OCI-LY1 (cell line): ENCODE data around the gene CBL.

Source experiments
- H2AFZ ChIP-seq: fragments of 200-600 bp; sonication (generic), shearing (Covaris generic); 2 replicates; pipeline ENCODE4 v1.6.0; 2014; ENCODE audit warnings: antibody characterized with exemption, mild to moderate bottlenecking, low read length
- H3F3A ChIP-seq: fragments of 200-600 bp; sonication (generic), shearing (Covaris generic); 2 replicates; pipeline ENCODE4 v1.6.0; 2014; ENCODE audit warnings: mild to moderate bottlenecking, antibody characterized with exemption, low read length, moderate library complexity; ENCODE audit not compliant: insufficient read depth
- H3K27ac ChIP-seq: fragments of 200-600 bp; sonication (generic); 2 replicates; pipeline ENCODE4 v1.5.1; 2014; ENCODE audit warnings: low read length, mixed run types, mild to moderate bottlenecking, low read depth; ENCODE audit not compliant: poor library complexity, severe bottlenecking
- H3K27me3 ChIP-seq: fragments of 200-600 bp; sonication (generic); 2 replicates; pipeline ENCODE4 v1.6.0; 2014; ENCODE audit warnings: antibody characterized with exemption, mild to moderate bottlenecking, low read length, moderate library complexity; ENCODE audit not compliant: insufficient read depth
- H3K36me3 ChIP-seq: fragments of 200-600 bp; sonication (generic); 2 replicates; pipeline ENCODE4 v1.6.1; 2014; ENCODE audit warnings: mild to moderate bottlenecking, antibody characterized with exemption, low read length, moderate library complexity, mixed read lengths; ENCODE audit not compliant: insufficient read depth
- H3K4me1 ChIP-seq: fragments of 200-600 bp; sonication (generic); 2 replicates; pipeline ENCODE4 v1.5.1; 2014; ENCODE audit warnings: mild to moderate bottlenecking, low read length, moderate library complexity; ENCODE audit not compliant: insufficient read depth, severe bottlenecking
- H3K4me2 ChIP-seq: fragments of 200-600 bp; sonication (generic), shearing (Covaris generic); 2 replicates; pipeline ENCODE4 v1.6.1; 2014; ENCODE audit warnings: low read length
- H3K4me3 ChIP-seq: fragments of 200-600 bp; sonication (generic); 2 replicates; pipeline ENCODE4 v1.5.1; 2014; ENCODE audit warnings: low read length, low read depth, mild to moderate bottlenecking, mixed read lengths; ENCODE audit not compliant: poor library complexity, severe bottlenecking
- H3K79me2 ChIP-seq: fragments of 200-600 bp; shearing (Covaris generic); 2 replicates; pipeline ENCODE4 v1.6.1; 2016; ENCODE audit warnings: mixed run types, low read length, mixed read lengths; ENCODE audit not compliant: insufficient read depth
- H3K9ac ChIP-seq: fragments of 200-600 bp; sonication (generic), shearing (Covaris generic); 2 replicates; pipeline ENCODE4 v1.6.1; 2014; ENCODE audit warnings: mild to moderate bottlenecking, low read length, mixed read lengths
- H3K9me2 ChIP-seq: fragments of 200-600 bp; sonication (generic), shearing (Covaris generic); 2 replicates; pipeline ENCODE4 v1.6.1; 2014; ENCODE audit warnings: low read depth, mild to moderate bottlenecking, low read length, mixed read lengths
- H3K9me3 ChIP-seq: fragments of 200-600 bp; shearing (Covaris generic); 2 replicates; pipeline ENCODE4 v1.6.1; 2014; ENCODE audit warnings: low read length, mixed read lengths
- H4K20me1 ChIP-seq: fragments of 200-600 bp; sonication (generic), shearing (Covaris generic); 2 replicates; pipeline ENCODE4 v1.6.0; 2016; ENCODE audit warnings: mild to moderate bottlenecking, low read length; ENCODE audit not compliant: insufficient read depth
- EZH2 ChIP-seq: fragments of 200-600 bp; sonication (generic), shearing (Covaris generic); IDR thresholded peaks from 2 replicates; pipeline ENCODE4 v1.8.0; 2017; ENCODE audit warnings: borderline replicate concordance, mixed run types, mild to moderate bottlenecking, antibody characterized with exemption, low read length, moderate library complexity, mixed read lengths
- TF ChIP-seq, protein P1 (sequence below): fragments of 200-600 bp; sonication (generic), shearing (Covaris generic); IDR thresholded peaks from 2 replicates; pipeline ENCODE4 v1.5.1; 2017; ENCODE audit warnings: mild to moderate bottlenecking, antibody characterized with exemption, low read length, moderate library complexity, mixed read lengths

CBL gene

DNA sequence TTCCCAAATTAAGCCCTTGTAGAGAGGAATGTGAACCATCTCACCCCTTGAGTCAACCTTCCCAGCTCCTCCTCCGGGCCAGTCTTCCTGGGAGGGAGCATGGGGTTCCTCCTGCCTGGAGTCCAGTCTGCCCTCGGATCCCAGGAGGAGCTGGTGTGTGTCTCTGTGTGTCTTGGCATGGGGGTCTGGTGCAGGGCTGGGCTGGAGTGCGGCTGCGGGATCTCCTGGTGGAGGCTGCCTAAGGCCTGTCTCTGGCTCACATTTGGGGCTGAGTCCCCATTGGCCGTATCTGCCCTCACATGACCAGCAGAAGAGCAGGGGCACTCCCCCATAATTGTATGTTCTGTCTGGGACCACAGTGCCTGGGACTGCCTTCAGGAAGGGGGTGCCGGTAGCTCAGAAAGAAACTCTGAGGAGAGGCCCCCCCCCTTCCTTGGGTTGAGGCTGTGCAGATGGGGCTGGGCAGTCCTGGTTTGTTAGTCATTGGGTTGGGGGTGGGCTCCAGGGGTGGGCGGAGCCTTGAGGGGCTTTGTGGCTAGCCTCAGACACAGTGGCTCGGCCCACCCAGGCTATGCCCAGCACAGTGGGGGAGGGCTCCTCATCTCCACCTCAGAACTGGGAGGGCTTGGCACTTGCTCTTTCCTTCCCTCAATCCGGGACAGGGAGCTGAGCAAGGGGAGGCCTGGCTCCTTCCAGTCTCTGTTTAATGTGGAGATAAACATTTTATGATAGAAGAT is 131.6 kb downstream of the CBL start:
- no peaks in the 10 kb centered on the region; the same call in 1 of the 2 replicates for H3K36me3 ChIP-seq
- H3K9ac ChIP-seq: no peak overlapping the region
- H3K79me2 ChIP-seq: 0 out of 2 replicates have a peak, but pooled peaks cover 2% of the 10 kb centered on the region
- H3K9me3 ChIP-seq: no peaks in the 10 kb centered on the region
- H3K4me2 ChIP-seq: peak overlapping the region; percentile 36
- no peaks in the 10 kb centered on the region for H3F3A ChIP-seq
- peaks cover 4% of the 10 kb centered on the region; the same call in 1 of the 2 replicates for H3K27me3 ChIP-seq
- no peaks in the 10 kb centered on the region for H3K9me2 ChIP-seq
- H3K27ac ChIP-seq: no peak overlapping the region
- H3K4me3 ChIP-seq: no peak overlapping the region
- TF ChIP-seq, protein P1, sequence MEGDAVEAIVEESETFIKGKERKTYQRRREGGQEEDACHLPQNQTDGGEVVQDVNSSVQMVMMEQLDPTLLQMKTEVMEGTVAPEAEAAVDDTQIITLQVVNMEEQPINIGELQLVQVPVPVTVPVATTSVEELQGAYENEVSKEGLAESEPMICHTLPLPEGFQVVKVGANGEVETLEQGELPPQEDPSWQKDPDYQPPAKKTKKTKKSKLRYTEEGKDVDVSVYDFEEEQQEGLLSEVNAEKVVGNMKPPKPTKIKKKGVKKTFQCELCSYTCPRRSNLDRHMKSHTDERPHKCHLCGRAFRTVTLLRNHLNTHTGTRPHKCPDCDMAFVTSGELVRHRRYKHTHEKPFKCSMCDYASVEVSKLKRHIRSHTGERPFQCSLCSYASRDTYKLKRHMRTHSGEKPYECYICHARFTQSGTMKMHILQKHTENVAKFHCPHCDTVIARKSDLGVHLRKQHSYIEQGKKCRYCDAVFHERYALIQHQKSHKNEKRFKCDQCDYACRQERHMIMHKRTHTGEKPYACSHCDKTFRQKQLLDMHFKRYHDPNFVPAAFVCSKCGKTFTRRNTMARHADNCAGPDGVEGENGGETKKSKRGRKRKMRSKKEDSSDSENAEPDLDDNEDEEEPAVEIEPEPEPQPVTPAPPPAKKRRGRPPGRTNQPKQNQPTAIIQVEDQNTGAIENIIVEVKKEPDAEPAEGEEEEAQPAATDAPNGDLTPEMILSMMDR: no peak
- no peak for TF ChIP-seq EZH2
- no peak overlapping the region for H2AFZ ChIP-seq
- H4K20me1 ChIP-seq: no peaks in the 10 kb centered on the region
- H3K4me1 ChIP-seq: peaks cover 60% of the 10 kb centered on the region

DNA sequence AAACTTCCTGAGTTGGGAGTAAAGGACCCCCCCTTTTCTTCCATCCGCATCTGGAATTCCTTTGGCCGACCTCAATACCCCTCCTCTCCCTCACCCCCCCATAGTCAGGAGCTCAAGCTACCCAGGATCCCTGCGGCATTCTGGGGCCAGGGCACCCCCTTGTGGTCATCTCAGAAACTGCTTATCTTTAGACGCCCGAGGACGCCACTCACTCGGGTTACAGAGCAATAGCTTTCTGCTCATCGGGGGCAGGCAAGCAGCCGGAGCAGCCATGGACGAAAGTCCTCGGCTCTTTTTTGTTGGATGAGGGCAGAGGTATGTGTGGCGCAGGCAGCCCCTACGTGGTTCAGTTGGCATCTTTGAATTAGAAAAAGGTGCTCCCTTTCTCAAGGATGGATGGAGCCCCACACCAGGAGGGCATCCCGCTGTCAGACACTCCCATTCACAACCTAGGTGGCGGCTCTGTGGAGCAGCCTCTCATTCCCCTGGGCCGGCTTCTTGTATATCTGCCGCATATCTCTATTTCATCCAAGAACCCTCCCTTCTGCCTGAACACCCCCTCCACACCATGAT is 132.3 kb downstream of the CBL start:
- Histone ChIP-seq H3K9me2 (no peaks in the 10 kb centered on the region), H3K27me3 (peaks cover 4% of the 10 kb centered on the region; the same call in 1 of the 2 replicates), H3K27ac (no peak overlapping the region), H4K20me1 (no peaks in the 10 kb centered on the region), H2AFZ (no peak overlapping the region), H3K4me2 (peak overlapping the region; percentile 36; the same call in 1 of the 2 replicates), H3K36me3 (no peaks in the 10 kb centered on the region; the same call in 1 of the 2 replicates), H3K9me3 (no peaks in the 10 kb centered on the region), H3K79me2 (0 out of 2 replicates have a peak, but pooled peaks cover 2% of the 10 kb centered on the region), H3K4me3 (no peak overlapping the region), H3K9ac (no peak overlapping the region; the same call in 1 of the 2 replicates), H3F3A (no peaks in the 10 kb centered on the region), H3K4me1 (peaks cover 59% of the 10 kb centered on the region)
- TF ChIP-seq EZH2: no peak
- TF ChIP-seq, protein P1: peak; percentile 72

DNA sequence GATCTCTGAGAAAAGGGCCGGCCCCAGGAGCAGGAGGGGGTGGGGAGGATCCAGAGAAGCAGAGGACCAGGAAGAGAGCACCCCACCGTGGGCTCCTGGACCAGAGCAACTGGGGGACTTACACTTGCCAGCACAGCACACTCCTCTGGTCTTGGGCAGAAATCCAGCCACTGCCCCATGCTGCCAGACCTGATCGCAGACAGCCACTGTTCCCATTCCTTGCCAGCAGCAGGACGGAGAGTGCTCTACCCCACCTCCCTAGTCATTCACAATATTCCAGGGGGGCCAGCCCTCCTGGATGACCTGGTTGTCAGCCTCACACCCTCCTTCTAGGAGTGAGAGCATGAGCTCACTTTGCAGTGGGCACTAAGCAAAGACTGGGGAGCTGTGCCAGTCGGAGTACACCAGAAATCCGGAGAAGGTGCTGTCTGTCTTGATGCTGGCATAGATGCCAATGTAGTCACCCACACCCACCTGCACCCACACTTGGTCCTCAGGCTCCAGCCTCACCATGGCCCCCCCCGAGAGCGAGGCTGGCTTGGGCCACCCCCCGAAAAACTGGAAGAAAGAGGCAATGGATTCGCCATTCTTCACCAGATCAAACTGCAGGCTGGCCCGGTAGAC is 132.9 kb downstream of the CBL start:
- Histone ChIP-seq H3K9me2 (no peaks in the 10 kb centered on the region), H3K9me3 (no peaks in the 10 kb centered on the region), H3K4me2 (peak overlapping the region; percentile 65; the same call in 1 of the 2 replicates), H3K79me2 (0 out of 2 replicates have a peak, but pooled peaks cover 2% of the 10 kb centered on the region), H3K4me1 (peaks cover 53% of the 10 kb centered on the region), H3F3A (no peaks in the 10 kb centered on the region), H3K27me3 (peaks cover 4% of the 10 kb centered on the region; the same call in 1 of the 2 replicates), H3K9ac (no peak overlapping the region), H4K20me1 (no peaks in the 10 kb centered on the region), H3K4me3 (no peak overlapping the region), H3K27ac (no peak overlapping the region), H3K36me3 (no peaks in the 10 kb centered on the region; the same call in 1 of the 2 replicates), H2AFZ (no peak overlapping the region)
- TF ChIP-seq EZH2: no peak
- TF ChIP-seq, protein P1: no peak
